Loucy (cell line): Measurements from ENCODE around the gene RNF157.

Source experiments
- H2AFZ ChIP-seq: fragments of 200-600 bp; sonication (generic); 2 replicates; pipeline ENCODE4 v1.6.0; 2016; ENCODE audit warnings: antibody characterized with exemption, mild to moderate bottlenecking, low read length, moderate library complexity
- H3F3A ChIP-seq: fragments of 200-600 bp; 2 replicates; pipeline ENCODE4 v1.6.0; 2016; ENCODE audit warnings: antibody characterized with exemption, low read depth, mild to moderate bottlenecking
- H3K27me3 ChIP-seq: fragments of 200-600 bp; sonication (generic); 2 replicates; pipeline ENCODE4 v1.6.1; 2014; ENCODE audit warnings: low read length, mild to moderate bottlenecking; ENCODE audit not compliant: insufficient read depth, poor library complexity, severe bottlenecking
- H3K36me3 ChIP-seq: fragments of 200-600 bp; sonication (generic); 2 replicates; pipeline ENCODE4 v1.6.1; 2016; ENCODE audit warnings: low read length; ENCODE audit not compliant: insufficient read depth
- H3K4me1 ChIP-seq: fragments of 200-600 bp; sonication (generic); 2 replicates; pipeline ENCODE4 v1.5.1; 2014; ENCODE audit warnings: low read length, mild to moderate bottlenecking; ENCODE audit not compliant: insufficient read depth, poor library complexity, severe bottlenecking
- H3K4me2 ChIP-seq: fragments of 200-600 bp; sonication (generic); 2 replicates; pipeline ENCODE4 v1.6.0; 2014; ENCODE audit warnings: antibody characterized with exemption, low read length, low read depth, mild to moderate bottlenecking; ENCODE audit not compliant: poor library complexity, severe bottlenecking
- H3K4me3 ChIP-seq: fragments of 200-600 bp; sonication (generic); 2 replicates; pipeline ENCODE4 v1.5.1; 2014; ENCODE audit warnings: low read length, mild to moderate bottlenecking, mixed read lengths; ENCODE audit not compliant: poor library complexity, severe bottlenecking
- H3K79me2 ChIP-seq: fragments of 200-600 bp; sonication (generic); 2 replicates; pipeline ENCODE4 v1.6.1; 2014; ENCODE audit warnings: low read length; ENCODE audit not compliant: insufficient read depth
- H3K9ac ChIP-seq: fragments of 200-600 bp; sonication (generic); 2 replicates; pipeline ENCODE4 v1.6.0; 2014; ENCODE audit warnings: mild to moderate bottlenecking, low read depth, low read length, moderate library complexity; ENCODE audit not compliant: poor library complexity, severe bottlenecking
- H3K9me2 ChIP-seq: fragments of 200-600 bp; sonication (generic); replicated peaks from 2 replicates; pipeline ENCODE4 v1.6.1; 2016; ENCODE audit warnings: low read depth, low read length, mixed read lengths
- H3K9me3 ChIP-seq: fragments of 200-600 bp; sonication (generic); 2 replicates; pipeline ENCODE4 v1.6.1; 2014; ENCODE audit warnings: mild to moderate bottlenecking, antibody characterized with exemption, low read length, low read depth; ENCODE audit not compliant: insufficient read depth
- H4K20me1 ChIP-seq: fragments of 200-600 bp; sonication (generic); 2 replicates; pipeline ENCODE4 v1.6.0; 2014; ENCODE audit warnings: antibody characterized with exemption, low read length, mild to moderate bottlenecking; ENCODE audit not compliant: insufficient read depth, poor library complexity, severe bottlenecking
- CTCF ChIP-seq: fragments of 200-600 bp; sonication (generic); conservative IDR thresholded peaks from 2 replicates; pipeline ENCODE4 v1.5.1; 2014; ENCODE audit warnings: mild to moderate bottlenecking, antibody characterized with exemption, low read length
- EZH2phosphoT487 ChIP-seq: fragments of 200-600 bp; IDR thresholded peaks from 2 replicates; pipeline ENCODE4 v1.6.1; 2018; ENCODE audit warnings: antibody characterized with exemption, mild to moderate bottlenecking, moderate library complexity, borderline replicate concordance

The RNF157 gene

GRCh38 chr17:76240461-76241203 lies at the start of gene RNF157:
TSS of gene RNF157 (minus strand) at chr17:76240493. CDS start at chr17:76240240, 253 bp downstream.
- Histone ChIP-seq H3K9ac (no peak within 1 kb of the TSS), H3K27me3 (peaks cover 20% of the 10 kb centered on the region), H2AFZ (peak within 1 kb of the TSS; percentile 97), H3K4me2 (peak within 1 kb of the TSS; percentile 79), H3K36me3 (no peaks in the 10 kb centered on the region), H3K9me2 (no peaks in the 10 kb centered on the region), H3K4me1 (peaks cover 4% of the 10 kb centered on the region), H3K79me2 (no peaks in the 10 kb centered on the region), H4K20me1 (no peaks in the 10 kb centered on the region), H3F3A (no peaks in the 10 kb centered on the region), H3K4me3 (peak within 1 kb of the TSS; percentile 74), H3K9me3 (no peaks in the 10 kb centered on the region)
- TF ChIP-seq EZH2phosphoT487, result no peak
- TF ChIP-seq CTCF, result no peak

DNA sequence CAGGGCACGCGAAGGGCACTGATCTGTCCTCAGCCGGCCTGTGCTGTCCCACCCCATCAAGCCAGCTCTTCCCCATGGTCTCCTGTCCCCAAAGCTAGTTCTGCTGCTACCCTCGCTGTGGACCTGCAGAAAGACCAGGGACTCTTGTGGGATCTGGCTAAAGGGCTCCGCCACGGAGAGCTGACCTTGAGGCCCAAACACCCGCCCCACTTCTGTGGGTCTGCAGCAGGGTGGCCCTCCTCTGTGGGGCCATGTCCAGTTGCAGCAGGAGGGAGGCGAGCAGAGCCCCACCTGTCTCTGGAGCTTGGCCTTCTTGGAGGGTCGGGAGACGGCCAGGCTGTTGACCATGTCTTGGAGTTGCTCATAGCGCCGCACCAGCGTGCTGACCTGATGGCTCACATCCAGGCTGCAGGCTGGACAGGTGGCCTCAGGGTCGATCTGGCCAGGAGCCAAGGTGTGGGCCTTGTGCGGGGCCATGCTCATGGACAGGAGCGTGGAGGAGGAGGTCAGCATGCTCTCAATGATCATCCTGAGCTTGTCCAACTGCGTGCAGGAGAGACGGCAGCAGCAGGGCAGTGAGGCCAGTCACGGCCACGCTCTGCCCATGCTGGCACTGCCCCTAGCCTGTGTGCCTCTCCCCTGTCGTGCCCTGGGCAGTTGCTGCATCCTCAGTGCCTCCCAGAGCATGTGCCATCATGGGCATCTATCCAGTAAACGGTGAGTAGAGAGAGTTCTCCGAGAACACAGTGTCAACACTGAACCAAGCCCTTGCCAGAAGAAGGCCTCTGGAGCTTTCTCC lies 41.5 kb upstream of the RNF157 start:
- H2AFZ ChIP-seq, result no peak overlapping the region
- H3K4me3 ChIP-seq, result no peak overlapping the region
- no peaks in the 10 kb centered on the region for H3F3A ChIP-seq
- H3K79me2 ChIP-seq, result no peaks in the 10 kb centered on the region
- no peaks in the 10 kb centered on the region for H3K4me1 ChIP-seq
- no peak for TF ChIP-seq EZH2phosphoT487
- TF ChIP-seq CTCF, result no peak
- H3K27me3 ChIP-seq, result no peaks in the 10 kb centered on the region
- H3K36me3 ChIP-seq, result no peaks in the 10 kb centered on the region
- no peaks in the 10 kb centered on the region for H3K9me3 ChIP-seq
- H3K9me2 ChIP-seq, result no peaks in the 10 kb centered on the region
- H3K9ac ChIP-seq, result no peak overlapping the region
- no peaks in the 10 kb centered on the region for H4K20me1 ChIP-seq
- H3K4me2 ChIP-seq, result no peak overlapping the region

- Histone ChIP-seq H4K20me1 (no peaks in the 10 kb centered on the region), H3K9me2 (no peaks in the 10 kb centered on the region), H3K4me1 (no peaks in the 10 kb centered on the region), H3K4me3 (no peak overlapping the region), H3K36me3 (no peaks in the 10 kb centered on the region), H3K9me3 (no peaks in the 10 kb centered on the region), H3F3A (no peaks in the 10 kb centered on the region), H3K79me2 (no peaks in the 10 kb centered on the region), H3K27me3 (no peaks in the 10 kb centered on the region), H3K9ac (no peak overlapping the region), H3K4me2 (no peak overlapping the region), H2AFZ (no peak overlapping the region)
- no peak for TF ChIP-seq EZH2phosphoT487
- no peak for TF ChIP-seq CTCF
Measured at GRCh38 chr17:76280650-76281049, 40.4 kb upstream of the RNF157 start.
